HepG2 (cell line): ENCODE data around the gene LRP5. TPM values are rescaled to one million over a fixed set of nuclear protein-coding genes. Genes with fewer than 3 reads are reported as not detected.

ENCODE experiments used
- ATAC-seq: fragments of 200-7000 bp; cut with Tn5 transposase; 3 replicates; pipeline ENCODE4 v1.9.1; 2020; ENCODE audit warnings: mild to moderate bottlenecking, moderate library complexity
- BruUV-seq: library from RNA; stranded (reverse); fragments of 400-500 nt; replicated peaks from 2 replicates; lab custom pipeline; 2021; lab: Mats Ljungman, UMichigan
- CTCF ChIA-PET: fragments of 300-600 bp; formaldehyde crosslinking; extraction: SDS; loops from one replicate; lab custom pipeline; 2021; ENCODE audit warnings: low total read pairs, inconsistent platforms, low intra/inter-chr PET ratio; lab: Yijun Ruan, JAX
- POLR2A ChIA-PET: fragments of 350-600 bp; sonication (Branson Sonifier 250); formaldehyde crosslinking; loops from one replicate; lab custom pipeline; 2020; ENCODE audit warnings: antibody characterized with exemption, inconsistent platforms; lab: Yijun Ruan, JAX
- DNase-seq: peaks from one replicate; pipeline ENCODE4 v3.0.0-alpha.2; 2015; ENCODE audit warnings: low spot score
- FAIRE-seq: peaks from 3 replicates; lab custom pipeline; 2011; peaks lifted over from hg19 to GRCh38; lab: Jason Lieb, UNC
- H2AFZ ChIP-seq: one replicate; pipeline ENCODE4 v1.6.1; 2011; ENCODE audit warnings: low read length, inconsistent platforms
- H3K27ac ChIP-seq: fragments of 300-600 bp; 3 replicates; pipeline ENCODE4 v1.8.0; 2011; ENCODE audit warnings: mixed run types, mild to moderate bottlenecking, mixed read lengths, low read length, inconsistent platforms; ENCODE audit not compliant: insufficient read depth; ENCODE audit errors: extremely low read length
- H3K27me3 ChIP-seq, 2 experiments: fragments of 200-600 bp in 1 of 2; 2 replicates in 1 of 2; 3 replicates in 1 of 2; pipeline versions ENCODE4 v1.6.0 to v1.8.0; 2011; ENCODE audit warnings: low read length in 2 of 2, mild to moderate bottlenecking in 2 of 2, moderate library complexity in 2 of 2, inconsistent platforms in 1 of 2; ENCODE audit not compliant: insufficient read depth in 2 of 2, control insufficient read depth in 1 of 2
- H3K36me3 ChIP-seq, 2 experiments: fragments of 200-600 bp in 1 of 2; replicated peaks in 1 of 2; 2 replicates in 1 of 2; 3 replicates in 1 of 2; pipeline versions ENCODE4 v1.5.1 to v1.8.0; 2011; ENCODE audit warnings: low read length in 2 of 2, inconsistent platforms in 1 of 2; ENCODE audit not compliant: insufficient read depth in 2 of 2, control insufficient read depth in 1 of 2
- H3K4me1 ChIP-seq: 2 replicates; pipeline ENCODE4 v1.5.1; 2012; ENCODE audit warnings: low read length, inconsistent platforms; ENCODE audit not compliant: insufficient read depth
- H3K4me2 ChIP-seq: 2 replicates; pipeline ENCODE4 v1.6.0; 2011; ENCODE audit warnings: low read depth, low read length, inconsistent platforms
- H3K4me3 ChIP-seq, 3 experiments: fragments of 200-600 bp in 1 of 3; sonication (generic), shearing (Covaris generic) in 1 of 3; replicated peaks in 1 of 3; 2 replicates each; pipeline ENCODE4 v1.5.1; 2011 to 2016; ENCODE audit warnings: low read length in 3 of 3, inconsistent platforms in 2 of 3, low read depth in 2 of 3, mild to moderate bottlenecking in 2 of 3, control low read depth in 1 of 3, mixed read lengths in 1 of 3; ENCODE audit not compliant: insufficient read depth in 1 of 3
- H3K79me2 ChIP-seq: one replicate; pipeline ENCODE4 v1.6.1; 2011; ENCODE audit warnings: low read length, inconsistent platforms; ENCODE audit not compliant: insufficient read depth
- H3K9ac ChIP-seq: 2 replicates; pipeline ENCODE4 v1.6.0; 2011; ENCODE audit warnings: mild to moderate bottlenecking, low read depth, low read length, inconsistent platforms; ENCODE audit not compliant: insufficient read depth
- H3K9me3 ChIP-seq: 2 replicates; pipeline ENCODE4 v1.5.1; 2012; ENCODE audit warnings: mild to moderate bottlenecking, low read length
- H4K20me1 ChIP-seq: 2 replicates; pipeline ENCODE4 v1.6.0; 2011; ENCODE audit warnings: inconsistent platforms, mild to moderate bottlenecking, low read length, moderate library complexity; ENCODE audit not compliant: insufficient read depth
- NR2F2 ChIP-seq: IDR thresholded peaks from 2 replicates; pipeline ENCODE4 v1.6.1; 2012; ENCODE audit warnings: low read depth, inconsistent platforms, borderline replicate concordance
- POLR2A ChIP-seq, 2 experiments: IDR thresholded peaks; 2 replicates each; pipeline ENCODE4 v1.6.1; 2011; ENCODE audit warnings: low read depth in 2 of 2, low read length in 2 of 2, mild to moderate bottlenecking in 1 of 2, moderate library complexity in 1 of 2; ENCODE audit not compliant: insufficient read depth in 1 of 2
- TBX2 ChIP-seq: sonication (generic); formaldehyde crosslinking; IDR thresholded peaks from 2 replicates; pipeline ENCODE4 v1.5.0; 2020; ENCODE audit warnings: missing genetic modification reagents, mild to moderate bottlenecking, borderline replicate concordance
- ZBTB26 ChIP-seq: IDR thresholded peaks from 2 replicates; pipeline ENCODE4 v1.6.1; 2016; ENCODE audit warnings: missing compliant biosample characterization, missing genetic modification reagents, borderline replicate concordance
- ZFP82 ChIP-seq: sonication (generic); formaldehyde crosslinking; IDR thresholded peaks from 2 replicates; pipeline ENCODE4 v1.5.1; 2020; ENCODE audit warnings: mild to moderate bottlenecking, missing genetic modification reagents, borderline replicate concordance
- ZNF513 ChIP-seq: sonication (generic); formaldehyde crosslinking; conservative IDR thresholded peaks from 2 replicates; pipeline ENCODE4 v1.5.0; 2020; ENCODE audit warnings: missing genetic modification reagents
- WGBS: methylation state at CpG from one replicate; pipeline ENCODE4 v1.1.6; 2017; ENCODE audit warnings: low lambda C conversion rate; 5-methylcytosine and 5-hydroxymethylcytosine counted together
- in situ Hi-C: cut with HindIII; loops from 2 replicates; pipeline ENCODE4 v1.10.0; 2017; ENCODE audit warnings: low pct_unique_long_range_greater_than_20kb; ENCODE audit not compliant: extremely low pct_ligation_motif_present
- intact Hi-C: fragments of 100-400 bp; cut with micrococcal nuclease; formaldehyde crosslinking; loops from one replicate; pipeline ENCODE4 v1.10.0; 2022; ENCODE audit not compliant: unreplicated experiment
- polyA plus RNA-seq, 8 experiments: library from polyadenylated mRNA; depleted of rRNA in 3 of 8; stranded (reverse) in 7 of 8; unstranded in 1 of 8; fragments of >200 nt; fragmentation: Illumina TruSeq in 4 of 8; extraction: Trizol in 4 of 8; gene quantifications; 2 replicates each; pipeline versions ENCODE4 v1.2.1 to v1.2.3, GENCODE V29; 2011 to 2016; ENCODE audit warnings: low read depth in 4 of 8, missing spikeins in 1 of 8, mixed read lengths in 1 of 8; ENCODE audit not compliant: insufficient read depth in 1 of 8
- total RNA-seq, 5 experiments: library from RNA; depleted of rRNA; stranded (reverse); fragments of >200 nt; fragmentation: Illumina TruSeq; extraction: Trizol; gene quantifications; 2 replicates each; pipeline ENCODE4 v1.2.3, GENCODE V29; 2016; ENCODE audit warnings: low read depth in 1 of 5

The LRP5 gene
- total and polyA plus RNA-seq, 2 of the 13 experiments (the other 11 are each of a cell fraction or from before 2014, with no cell fraction given), result 40.4 to 64.0 TPM

GRCh38 chr11:68264741-68265540 lies 47.5 kb upstream of the LRP5 start:
- POLR2A ChIA-PET, result interaction anchor here (1.1 to 3.1 kb wide), 3 partner anchors 7 to 50 kb away, joined by 3 to 11 read pairs (median 4); no protein-coding TSS in a partner anchor
- Histone ChIP-seq H2AFZ (no peak overlapping the region), H3K36me3 (peaks cover 24 to 74% of the 10 kb centered on the region in 2 experiments), H3K9me3 (no peaks in the 10 kb centered on the region), H3K27me3 (no peaks in the 10 kb centered on the region), H4K20me1 (peaks cover 2% of the 10 kb centered on the region; the same call in 1 of the 2 replicates), H3K79me2 (peaks cover 19% of the 10 kb centered on the region), H3K4me1 (peaks cover 25% of the 10 kb centered on the region), H3K4me2 (no peak overlapping the region), H3K27ac (no peak overlapping the region), H3K9ac (no peak overlapping the region), H3K4me3 (no peak overlapping the region)
- ATAC-seq (no peak), DNase-seq (no peak), FAIRE-seq (no peak)
- CTCF ChIA-PET, result no interaction called here
- intact Hi-C loops (no loop called here), in situ Hi-C loops (no loop called here)
- BruUV-seq, result no TSS peak
- WGBS, result 91% methylated on average over 13 of the region's 13 CpGs
- TF ChIP-seq TBX2 (CRISPR knock-in tag), result no peak
- no peak for TF ChIP-seq ZNF513 (CRISPR knock-in tag)

GRCh38 chr11:68266121-68266891 lies 46.1 kb upstream of the LRP5 start:
- no TSS peak for BruUV-seq
- in situ Hi-C loops, result no loop called here
- Histone ChIP-seq H3K27me3 (no peaks in the 10 kb centered on the region; a peak in 1 of 5 replicates), H3K4me1 (peaks cover 34% of the 10 kb centered on the region), H3K79me2 (peaks cover 33% of the 10 kb centered on the region), H3K4me3 (no peak overlapping the region), H3K27ac (no peak overlapping the region), H3K9me3 (no peaks in the 10 kb centered on the region), H2AFZ (no peak overlapping the region), H3K36me3 (peaks cover 24 to 67% of the 10 kb centered on the region in 2 experiments; a peak in 4 of 5 replicates), H3K4me2 (no peak overlapping the region), H4K20me1 (peaks cover 5% of the 10 kb centered on the region; the same call in 1 of the 2 replicates), H3K9ac (no peak overlapping the region)
- intact Hi-C loops, result no loop called here
- ChIA-PET CTCF (no interaction called here), POLR2A (interaction anchor here (1.1 to 3.1 kb wide), 3 partner anchors 9 to 49 kb away, joined by 3 to 11 read pairs (median 4); no protein-coding TSS in a partner anchor)
- FAIRE-seq, result no peak
- no peak for ATAC-seq
- 87% methylated on average over 13 of the region's 16 CpGs for WGBS
- DNase-seq, result no peak
- TF ChIP-seq NR2F2, result no peak
- no peak for TF ChIP-seq ZFP82 (CRISPR knock-in tag)
- no peak for TF ChIP-seq ZBTB26 (CRISPR knock-in tag)
- 0 out of 4 replicates have a peak, but pooled peaks of 1 of the 2 experiments have one; percentile 36 for TF ChIP-seq POLR2A (IDR thresholded peaks at IDR 0.05; ENCODE audit: insufficient read depth in 1 of 2, low read depth in 2 of 2, low read length in 2 of 2)
